HEK293 (cell line): ENCODE measurements around the gene POLA2.
"Not testable (repeated sequence)": the region's sequence is repeated elsewhere in the genome, so short reads cannot be mapped to it uniquely, and the experiment has no call there.

Source experiments
- ZNF121 ChIP-seq: fragments of 450-650 bp; formaldehyde crosslinking; IDR thresholded peaks from 2 replicates; pipeline ENCODE4 v1.5.1; 2016; ENCODE audit warnings: missing biosample characterization, missing genetic modification characterization
- ZNF707 ChIP-seq: fragments of 450-650 bp; formaldehyde crosslinking; IDR thresholded peaks from 2 replicates; pipeline ENCODE4 v1.5.1; 2016; ENCODE audit warnings: missing biosample characterization, missing genetic modification characterization
- TF ChIP-seq, protein P1 (sequence below): fragments of 450-650 bp; formaldehyde crosslinking; IDR thresholded peaks from 2 replicates; pipeline ENCODE4 v1.5.1; 2016; ENCODE audit warnings: missing biosample characterization, missing genetic modification characterization

DNA sequence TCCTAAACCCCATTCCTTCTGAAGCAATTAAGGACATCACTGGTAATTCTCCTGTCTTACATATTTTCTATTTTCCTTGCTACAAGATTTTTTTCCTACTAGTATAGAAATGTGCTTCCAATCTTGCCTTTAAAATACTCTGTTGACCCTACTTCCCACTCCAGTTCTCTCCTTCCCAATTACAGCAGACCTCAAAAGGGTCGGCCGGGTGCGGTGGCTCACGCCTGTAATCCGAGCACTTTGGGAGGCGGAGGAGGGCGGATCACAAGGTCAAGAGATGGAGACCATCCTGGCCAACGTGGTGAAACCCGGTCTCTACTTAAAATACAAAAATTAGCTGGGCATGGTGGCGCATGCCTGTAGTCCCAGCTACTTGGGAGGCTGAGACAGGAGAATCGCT is 3.0 kb downstream of the POLA2 start:
- TF ChIP-seq ZNF121, ZNF707: not testable (repeated sequence)
- TF ChIP-seq, protein P1, sequence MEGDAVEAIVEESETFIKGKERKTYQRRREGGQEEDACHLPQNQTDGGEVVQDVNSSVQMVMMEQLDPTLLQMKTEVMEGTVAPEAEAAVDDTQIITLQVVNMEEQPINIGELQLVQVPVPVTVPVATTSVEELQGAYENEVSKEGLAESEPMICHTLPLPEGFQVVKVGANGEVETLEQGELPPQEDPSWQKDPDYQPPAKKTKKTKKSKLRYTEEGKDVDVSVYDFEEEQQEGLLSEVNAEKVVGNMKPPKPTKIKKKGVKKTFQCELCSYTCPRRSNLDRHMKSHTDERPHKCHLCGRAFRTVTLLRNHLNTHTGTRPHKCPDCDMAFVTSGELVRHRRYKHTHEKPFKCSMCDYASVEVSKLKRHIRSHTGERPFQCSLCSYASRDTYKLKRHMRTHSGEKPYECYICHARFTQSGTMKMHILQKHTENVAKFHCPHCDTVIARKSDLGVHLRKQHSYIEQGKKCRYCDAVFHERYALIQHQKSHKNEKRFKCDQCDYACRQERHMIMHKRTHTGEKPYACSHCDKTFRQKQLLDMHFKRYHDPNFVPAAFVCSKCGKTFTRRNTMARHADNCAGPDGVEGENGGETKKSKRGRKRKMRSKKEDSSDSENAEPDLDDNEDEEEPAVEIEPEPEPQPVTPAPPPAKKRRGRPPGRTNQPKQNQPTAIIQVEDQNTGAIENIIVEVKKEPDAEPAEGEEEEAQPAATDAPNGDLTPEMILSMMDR (tag by site-specific recombination), result not testable (repeated sequence)
